HG03378 (cell line): ENCODE data around the gene EGR4.
"Not testable (repeated sequence)": the region's sequence is repeated elsewhere in the genome, so short reads cannot be mapped to it uniquely, and the experiment has no call there.

Experiments
- ATAC-seq: cut with Tn5 transposase; IDR thresholded peaks from one replicate; pipeline ENCODE4 v1.9.1; 2021; ENCODE audit warnings: mild to moderate bottlenecking, moderate library complexity; ENCODE audit not compliant: unreplicated experiment

Gene EGR4

GRCh38 chr2:73264332-73264606, 29.1 kb downstream of the EGR4 start:
- ATAC-seq = no peak

GRCh38 chr2:73263540-73264331, 29.6 kb downstream of the EGR4 start:
- no peak for ATAC-seq

GRCh38 chr2:73262691-73263429, 30.5 kb downstream of the EGR4 start:
- not testable (repeated sequence) for ATAC-seq

- ATAC-seq = no peak
Measured at GRCh38 chr2:73262108-73262651, 31.2 kb downstream of the EGR4 start.

- no peak for ATAC-seq
Measured at GRCh38 chr2:73260338-73260984, 32.9 kb downstream of the EGR4 start.

- no peak for ATAC-seq
Measured at GRCh38 chr2:73259704-73260337, 33.5 kb downstream of the EGR4 start.

GRCh38 chr2:73259276-73259675, 34.1 kb downstream of the EGR4 start:
- no peak for ATAC-seq

GRCh38 chr2:73258913-73259215, 34.5 kb downstream of the EGR4 start:
- no peak for ATAC-seq

- no peak for ATAC-seq
Measured at GRCh38 chr2:73258186-73258912, 35.0 kb downstream of the EGR4 start.

GRCh38 chr2:73257425-73258125, 35.8 kb downstream of the EGR4 start:
- ATAC-seq = no peak

- ATAC-seq = no peak
Measured at GRCh38 chr2:73257021-73257420, 36.3 kb downstream of the EGR4 start.

- ATAC-seq = no peak
Measured at GRCh38 chr2:73256618-73256922, 36.8 kb downstream of the EGR4 start.

- no peak for ATAC-seq
Measured at GRCh38 chr2:73255907-73256617, 37.3 kb downstream of the EGR4 start.

- ATAC-seq = no peak
Measured at GRCh38 chr2:73255007-73255644, 38.2 kb downstream of the EGR4 start.

GRCh38 chr2:73254343-73255006, 38.9 kb downstream of the EGR4 start:
- no peak for ATAC-seq

- ATAC-seq = no peak
Measured at GRCh38 chr2:73253901-73254300, 39.4 kb downstream of the EGR4 start.

GRCh38 chr2:73253400-73253799, 39.9 kb downstream of the EGR4 start:
- no peak for ATAC-seq

GRCh38 chr2:73252238-73253027, 40.9 kb downstream of the EGR4 start:
- no peak for ATAC-seq
